K562 (cell line): ENCODE results near the gene ATP5MG. TPM values are rescaled to one million over a fixed set of nuclear protein-coding genes. Genes with fewer than 3 reads are reported as not detected.

Source experiments
- BCL6 ChIP-seq: fragments of 250-450 bp; sonication (Bioruptor Pico); IDR thresholded peaks from 2 replicates; pipeline ENCODE4 v1.4.0; 2020
- BRF1 ChIP-seq: IDR thresholded peaks from 3 replicates; pipeline ENCODE4 v1.6.1; 2011; ENCODE audit warnings: borderline replicate concordance, mild to moderate bottlenecking; ENCODE audit not compliant: insufficient read length; ENCODE audit errors: extremely low read depth
- CBX3 ChIP-seq, 2 experiments: IDR thresholded peaks; 1 replicate in 1 of 2; 2 replicates in 1 of 2; pipeline ENCODE4 v1.6.1; 2012; ENCODE audit warnings: inconsistent platforms in 2 of 2, low read length in 2 of 2, borderline replicate concordance in 1 of 2, control low read depth in 1 of 2
- CCNT2 ChIP-seq: IDR thresholded peaks from 2 replicates; pipeline ENCODE4 v1.6.1; 2011; ENCODE audit warnings: borderline replicate concordance, low read depth, mild to moderate bottlenecking, moderate library complexity, mixed read lengths, low read length; ENCODE audit not compliant: insufficient read length; ENCODE audit errors: extremely low read depth
- CREM ChIP-seq: IDR thresholded peaks from 2 replicates; pipeline ENCODE4 v1.6.1; 2014; ENCODE audit warnings: antibody characterized with exemption, low read depth
- KLF10 ChIP-seq: fragments of 250-450 bp; sonication (Bioruptor Pico); IDR thresholded peaks from 2 replicates; pipeline ENCODE4 v1.6.1; 2021; ENCODE audit warnings: matching md5 sums
- MCM3 ChIP-seq: fragments of 450-650 bp; IDR thresholded peaks from 2 replicates; pipeline ENCODE4 v1.6.1; 2016
- NFIC ChIP-seq: fragments of 450-650 bp; IDR thresholded peaks from 2 replicates; pipeline ENCODE4 v1.6.1; 2017; ENCODE audit warnings: mild to moderate bottlenecking, inconsistent platforms
- PHF8 ChIP-seq: fragments of 200-600 bp; sonication (generic); IDR thresholded peaks from 2 replicates; pipeline ENCODE4 v1.6.1; 2012; ENCODE audit warnings: mixed run types, mild to moderate bottlenecking, inconsistent platforms, low read length, moderate library complexity, borderline replicate concordance
- PTTG1 ChIP-seq: fragments of 450-650 bp; IDR thresholded peaks from 2 replicates; pipeline ENCODE4 v1.6.1; 2016; ENCODE audit warnings: low read depth, mild to moderate bottlenecking, missing genetic modification characterization, missing compliant biosample characterization
- RBFOX2 ChIP-seq: fragments of 200-400 bp; formaldehyde crosslinking; IDR thresholded peaks from 2 replicates; pipeline ENCODE4 v1.6.1; 2017; ENCODE audit warnings: low read depth, mild to moderate bottlenecking, low read length, moderate library complexity
- SNRNP70 ChIP-seq: fragments of 200-400 bp; formaldehyde crosslinking; optimal IDR thresholded peaks from 2 replicates; pipeline ENCODE3; 2017; ENCODE audit warnings: low read depth, low read length
- TAL1 ChIP-seq: fragments of 450-650 bp; IDR thresholded peaks from 2 replicates; pipeline ENCODE4 v1.6.1; 2016; ENCODE audit warnings: mild to moderate bottlenecking
- ZBTB12 ChIP-seq: fragments of 250-450 bp; sonication (Bioruptor Pico); IDR thresholded peaks from 2 replicates; pipeline ENCODE4 v1.4.0; 2020
- ZBTB34 ChIP-seq: fragments of 250-450 bp; sonication (Bioruptor Pico); IDR thresholded peaks from 2 replicates; pipeline ENCODE4 v1.8.0; 2021; ENCODE audit warnings: mild to moderate bottlenecking, moderate library complexity
- ZNF12 ChIP-seq: sonication (generic); formaldehyde crosslinking; IDR thresholded peaks from 2 replicates; pipeline ENCODE4 v1.4.0; 2020; ENCODE audit warnings: mild to moderate bottlenecking, missing genetic modification reagents
- ZNF140 ChIP-seq: fragments of 250-450 bp; sonication (Bioruptor Pico); IDR thresholded peaks from 2 replicates; pipeline ENCODE4 v1.8.0; 2021; ENCODE audit warnings: moderate library complexity, mild to moderate bottlenecking, inconsistent platforms
- ZNF277 ChIP-seq: fragments of 250-450 bp; sonication (Bioruptor Pico); IDR thresholded peaks from 2 replicates; pipeline ENCODE4 v1.8.0; 2022; ENCODE audit warnings: inconsistent platforms, mild to moderate bottlenecking, moderate library complexity, borderline replicate concordance
- ZNF280A ChIP-seq: fragments of 450-650 bp; IDR thresholded peaks from 2 replicates; pipeline ENCODE4 v1.6.1; 2018; ENCODE audit warnings: mild to moderate bottlenecking, low read depth; ENCODE audit not compliant: partially characterized antibody
- ZNF311 ChIP-seq: fragments of 250-450 bp; sonication (Bioruptor Pico); IDR thresholded peaks from 2 replicates; pipeline ENCODE4 v1.4.0; 2020; ENCODE audit warnings: mild to moderate bottlenecking, moderate library complexity
- ZNF511 ChIP-seq: sonication (generic); formaldehyde crosslinking; IDR thresholded peaks from 2 replicates; pipeline ENCODE4 v1.8.0; 2022; ENCODE audit warnings: mild to moderate bottlenecking, missing genetic modification reagents
- polyA plus RNA-seq, 8 experiments: library from polyadenylated mRNA; depleted of rRNA in 4 of 8; stranded (reverse) in 5 of 8; unstranded in 3 of 8; fragments of >200 nt; fragmentation: Nextera tagmentation in 2 of 8; fragmentation: Illumina TruSeq in 1 of 8; extraction: Ambion mirVana in 2 of 8; extraction: Trizol in 1 of 8; gene quantifications; 2 replicates each; pipeline versions ENCODE4 v1.2.1 to v1.2.3, GENCODE V29; 2011 to 2014; ENCODE audit warnings: inconsistent platforms in 1 of 8, missing spikeins in 1 of 8
- total RNA-seq, 7 experiments: library from RNA; depleted of rRNA in 6 of 7; stranded (reverse); fragments of >200 nt in 6 of 7; fragmentation: Illumina TruSeq in 2 of 7; extraction: Trizol in 2 of 7; gene quantifications; 2 replicates each; pipeline versions ENCODE4 v1.2.1 to v1.2.3, GENCODE V29; 2011 to 2021; ENCODE audit warnings: low replicate concordance in 1 of 7

Gene ATP5MG
- total and polyA plus RNA-seq, 9 of the 15 experiments (the other 6 are each of a cell fraction or from before 2014, with no cell fraction given), result 301 to 2,138 (median 434) TPM

GRCh38 chr11:118436639-118437207 is 35.3 kb downstream of the ATP5MG start (continued):
- TF ChIP-seq MCM3 (no peak), ZBTB34 (CRISPR knock-in tag) (no peak), PTTG1 (tag) (no peak), ZNF280A (no peak), ZNF277 (CRISPR knock-in tag) (no peak), BCL6 (CRISPR knock-in tag) (no peak), SNRNP70 (no peak), ZNF511 (CRISPR knock-in tag) (0 out of 2 replicates have a peak, but pooled peaks have one; percentile 19), CBX3 (IDR thresholded peaks at IDR 0.05; ENCODE audit: borderline replicate concordance in 1 of 2, low read length in 2 of 2) (no peak), ZNF140 (CRISPR knock-in tag) (no peak), ZNF12 (no peak), ZBTB12 (CRISPR knock-in tag) (no peak), CCNT2 (no peak), PHF8 (peak; percentile 12; the same call in 1 of the 2 replicates), NFIC (no peak), RBFOX2 (peak; percentile 71), TAL1 (no peak), BRF1 (no peak), CREM (0 out of 2 replicates have a peak, but pooled peaks have one; percentile 6), KLF10 (CRISPR knock-in tag) (no peak), ZNF311 (CRISPR knock-in tag) (no peak)
